ENCODE data around the gene RFXANK. TPM values are rescaled to one million over a fixed set of nuclear protein-coding genes. Genes with fewer than 3 reads are reported as not detected.

RFXANK gene
- total and polyA plus RNA-seq, 9 of the 15 experiments (the other 6 are each of a cell fraction or from before 2014, with no cell fraction given), result 68.6 to 181 (median 150) TPM

GRCh38 chr19:19224852-19225494, 32.9 kb downstream of the RFXANK start (continued):
- TF ChIP-seq E4F1 (CRISPR knock-in tag; IDR thresholded peaks at IDR 0.05; ENCODE audit: borderline replicate concordance), result no peak
- no peak; the same call in 1 of the 2 replicates for TF ChIP-seq SNIP1 (IDR thresholded peaks at IDR 0.05; ENCODE audit: low read depth)
- TF ChIP-seq ZNF551 (CRISPR knock-in tag; IDR thresholded peaks at IDR 0.05), result no peak
- no peak for TF ChIP-seq FUS (optimal IDR thresholded peaks at IDR 0.05; ENCODE audit: low read depth, low read length)
- TF ChIP-seq ZNF766 (CRISPR knock-in tag; conservative IDR thresholded peaks at IDR 0.05), result no peak; the same call in 1 of the 2 replicates
- no peak for TF ChIP-seq PRMT5 (CRISPR knock-in tag; IDR thresholded peaks at IDR 0.05)
- TF ChIP-seq HINFP (tag; conservative IDR thresholded peaks at IDR 0.05; ENCODE audit: low read depth), result no peak
- TF ChIP-seq RBM25 (IDR thresholded peaks at IDR 0.05; ENCODE audit: low read depth, low read length, severe bottlenecking), result peak; percentile 29
- no peak for TF ChIP-seq CREB3 (tag; conservative IDR thresholded peaks at IDR 0.05; ENCODE audit: low read depth)
- TF ChIP-seq ATF2 (CRISPR knock-in tag; IDR thresholded peaks at IDR 0.05), result no peak; the same call in 1 of the 2 replicates
- no peak for TF ChIP-seq CBX1 (IDR thresholded peaks at IDR 0.05; ENCODE audit: low read depth)
- no peak for TF ChIP-seq LARP7 (IDR thresholded peaks at IDR 0.05)
- no peak for TF ChIP-seq ZBTB12 (CRISPR knock-in tag; IDR thresholded peaks at IDR 0.05)
- TF ChIP-seq ZNF511 (CRISPR knock-in tag; IDR thresholded peaks at IDR 0.05), result peak; percentile 99
- no peak for TF ChIP-seq NCOA1 (IDR thresholded peaks at IDR 0.05; ENCODE audit: low read depth)
- TF ChIP-seq RNF219 (CRISPR knock-in tag; IDR thresholded peaks at IDR 0.05), result no peak
- TF ChIP-seq ZNF583 (CRISPR knock-in tag; IDR thresholded peaks at IDR 0.05), result peak; percentile 59; the same call in 1 of the 2 replicates
- no peak for TF ChIP-seq ARNT (IDR thresholded peaks at IDR 0.05)

All from K562 (cell line).